Skeletal muscle satellite cell (primary cell): ENCODE data around the gene ZNF777.
"Not testable (repeated sequence)": the region's sequence is repeated elsewhere in the genome, so short reads cannot be mapped to it uniquely, and the experiment has no call there.

ENCODE experiments used
- H3K27me3 ChIP-seq: 2 replicates; pipeline ENCODE4 v1.7.0; 2013; ENCODE audit warnings: low read length; ENCODE audit not compliant: control insufficient read depth, insufficient read depth
- H3K36me3 ChIP-seq: 2 replicates; pipeline ENCODE4 v1.7.0; 2013; ENCODE audit warnings: mild to moderate bottlenecking, control low read depth, low read length; ENCODE audit not compliant: insufficient read depth
- H3K4me1 ChIP-seq: 2 replicates; pipeline ENCODE4 v1.7.0; 2013; ENCODE audit warnings: low read length; ENCODE audit not compliant: control insufficient read depth, insufficient read depth
- H3K4me2 ChIP-seq: 2 replicates; pipeline ENCODE4 v1.7.0; 2013; ENCODE audit warnings: mild to moderate bottlenecking, low read length
- H3K4me3 ChIP-seq: 2 replicates; pipeline ENCODE4 v1.7.0; 2013; ENCODE audit warnings: low read length
- H3K9ac ChIP-seq: 2 replicates; pipeline ENCODE4 v1.7.0; 2013; ENCODE audit warnings: mild to moderate bottlenecking, low read depth, low read length, moderate library complexity
- H3K9me3 ChIP-seq: replicated peaks from 2 replicates; pipeline ENCODE4 v1.7.0; 2013; ENCODE audit warnings: mild to moderate bottlenecking, control low read depth, low read length

The ZNF777 gene

DNA sequence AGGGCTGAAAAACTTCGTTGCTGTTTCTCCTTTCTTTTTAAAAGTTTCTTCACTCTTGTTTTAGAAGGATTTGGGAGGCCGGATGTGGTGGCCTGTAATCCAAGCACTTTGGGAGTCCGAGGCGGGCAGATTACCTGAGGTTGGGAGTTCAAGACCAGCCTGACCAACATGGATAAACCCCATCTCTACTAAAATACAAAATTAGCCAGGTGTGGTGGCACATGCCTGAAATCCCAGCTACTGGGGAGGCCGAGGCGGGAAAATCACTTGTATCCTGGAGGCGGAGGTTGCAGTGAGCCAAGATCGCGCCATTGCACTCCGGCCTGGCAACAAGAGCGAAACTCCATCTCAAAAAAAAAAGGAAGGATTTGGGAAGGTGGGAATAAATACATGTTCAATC, 14.8 kb downstream of the ZNF777 start:
- H3K9ac ChIP-seq, H3K27me3 ChIP-seq, H3K4me3 ChIP-seq, H3K4me2 ChIP-seq, H3K9me3 ChIP-seq, H3K4me1 ChIP-seq: not testable (repeated sequence)
- peaks cover 61% of the 10 kb centered on the region for H3K36me3 ChIP-seq

DNA sequence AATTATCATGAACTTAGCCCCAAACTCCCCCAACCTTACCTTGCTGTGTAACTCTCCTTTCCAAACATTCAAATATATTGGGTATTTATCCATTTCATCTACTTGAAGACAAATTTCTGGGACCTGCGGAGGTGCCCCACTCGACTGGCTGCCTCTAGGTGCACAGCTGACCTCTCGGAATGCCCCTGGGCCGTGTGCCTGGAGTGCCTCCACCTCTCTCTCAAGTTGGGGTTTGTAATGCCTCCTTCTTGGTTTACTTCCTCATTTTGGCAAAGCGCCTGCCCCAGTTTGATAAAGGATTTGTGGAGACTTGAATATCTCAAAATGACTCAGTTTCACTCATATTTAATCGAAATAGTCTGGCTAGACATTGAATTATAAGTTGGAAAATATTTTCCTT, 16.6 kb downstream of the ZNF777 start:
- Histone ChIP-seq H3K27me3 (no peaks in the 10 kb centered on the region), H3K9me3 (no peaks in the 10 kb centered on the region), H3K4me2 (no peak overlapping the region), H3K9ac (no peak overlapping the region), H3K4me3 (no peak overlapping the region), H3K4me1 (no peaks in the 10 kb centered on the region), H3K36me3 (peaks cover 45% of the 10 kb centered on the region)

DNA sequence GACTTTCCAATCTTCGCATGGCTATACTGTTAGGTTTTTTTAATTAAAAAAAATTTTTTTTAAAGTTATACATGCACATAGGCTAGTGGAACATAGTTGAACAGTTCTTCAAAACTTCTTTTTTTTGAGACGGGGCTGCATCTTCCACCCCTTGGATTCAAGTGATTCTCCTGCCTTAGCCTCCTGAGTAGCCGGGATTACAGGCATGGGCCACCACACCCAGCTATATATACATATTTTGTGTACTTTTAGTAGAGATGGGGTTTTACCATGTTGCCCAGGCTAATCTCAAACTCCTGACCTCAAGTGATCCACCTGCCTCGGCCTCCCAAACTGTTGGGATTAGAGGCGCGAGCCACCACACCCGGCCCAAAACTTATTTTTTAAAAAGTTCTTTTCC, 17.3 kb downstream of the ZNF777 start:
- Histone ChIP-seq H3K27me3 (no peaks in the 10 kb centered on the region), H3K9ac (no peak overlapping the region), H3K9me3 (no peaks in the 10 kb centered on the region), H3K4me1 (no peaks in the 10 kb centered on the region), H3K4me2 (no peak overlapping the region), H3K4me3 (no peak overlapping the region), H3K36me3 (peaks cover 37% of the 10 kb centered on the region)

DNA sequence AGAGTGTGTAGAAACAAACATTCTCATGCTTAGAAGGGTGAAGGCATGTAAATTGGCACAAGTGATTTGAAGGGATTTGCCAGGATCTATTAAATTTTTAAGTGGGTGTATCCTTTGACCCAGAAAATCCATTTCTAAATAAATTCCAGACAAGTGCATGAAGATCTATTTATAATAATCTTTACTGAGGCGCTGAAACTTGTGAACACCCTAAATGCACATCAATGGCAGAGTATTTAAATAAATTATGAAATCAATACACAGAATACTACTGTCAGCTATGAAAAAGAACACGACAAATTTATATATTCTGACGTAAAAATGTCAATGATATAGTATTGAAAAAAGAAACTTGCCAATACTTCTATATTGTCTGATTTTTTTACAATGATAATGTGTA, 17.9 kb downstream of the ZNF777 start:
- H3K4me1 ChIP-seq = no peaks in the 10 kb centered on the region
- H3K36me3 ChIP-seq = peaks cover 37% of the 10 kb centered on the region
- no peak overlapping the region for H3K9ac ChIP-seq

DNA sequence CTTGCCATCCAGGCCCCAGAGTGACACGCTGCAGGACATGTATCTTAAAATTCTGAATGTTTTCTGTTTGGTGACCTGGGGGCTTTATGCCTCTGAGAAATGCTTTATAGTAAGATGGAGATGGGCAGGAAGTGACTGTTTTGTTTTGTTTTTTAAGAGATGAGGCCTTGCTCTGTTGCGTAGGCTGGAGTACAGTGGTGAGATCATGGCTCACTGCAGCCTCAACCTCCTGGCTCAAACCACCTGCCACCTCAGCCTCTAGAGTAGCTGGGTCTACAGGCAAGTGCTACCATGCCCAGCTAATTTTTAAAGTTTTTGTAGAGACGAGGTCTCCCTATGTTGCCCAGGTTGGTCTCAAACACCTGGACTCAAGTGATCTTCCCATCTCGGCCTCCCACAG, 20.6 kb downstream of the ZNF777 start:
- H3K9me3 ChIP-seq = no peaks in the 10 kb centered on the region
- no peak overlapping the region for H3K4me2 ChIP-seq
- H3K36me3 ChIP-seq = peaks cover 31% of the 10 kb centered on the region
- no peak overlapping the region for H3K9ac ChIP-seq
- H3K4me3 ChIP-seq = no peak overlapping the region
- no peaks in the 10 kb centered on the region for H3K4me1 ChIP-seq
- no peaks in the 10 kb centered on the region for H3K27me3 ChIP-seq

More for the DNA sequence above, 17.9 kb downstream of the ZNF777 start:
- H3K27me3 ChIP-seq = no peaks in the 10 kb centered on the region
- H3K9me3 ChIP-seq = no peaks in the 10 kb centered on the region
- H3K4me3 ChIP-seq = no peak overlapping the region
- H3K4me2 ChIP-seq = no peak overlapping the region

DNA sequence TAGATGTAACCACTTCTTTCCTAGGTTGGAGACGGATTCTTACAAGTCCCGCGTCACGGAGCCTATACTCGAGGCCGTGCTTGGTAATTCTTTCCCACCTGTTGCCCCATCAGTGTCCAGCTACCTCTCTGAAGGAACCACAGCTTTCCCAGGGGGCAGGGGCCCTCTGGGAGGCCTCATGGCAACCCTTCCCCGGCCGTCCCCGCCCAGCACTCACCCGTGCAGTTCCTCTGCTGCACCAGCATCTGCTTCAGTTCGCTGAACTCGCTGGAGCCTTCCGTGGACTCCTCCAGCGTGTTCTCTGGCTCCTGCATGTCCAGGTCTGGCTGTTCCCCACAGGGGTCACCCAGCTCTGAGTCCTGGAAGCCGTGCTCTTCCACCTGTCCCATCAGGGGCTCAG, 24.5 kb downstream of the ZNF777 start:
- Histone ChIP-seq H3K27me3 (no peaks in the 10 kb centered on the region), H3K9ac (no peak overlapping the region), H3K4me3 (no peak overlapping the region), H3K9me3 (no peaks in the 10 kb centered on the region), H3K36me3 (peaks cover 45% of the 10 kb centered on the region), H3K4me1 (no peaks in the 10 kb centered on the region), H3K4me2 (no peak overlapping the region)

DNA sequence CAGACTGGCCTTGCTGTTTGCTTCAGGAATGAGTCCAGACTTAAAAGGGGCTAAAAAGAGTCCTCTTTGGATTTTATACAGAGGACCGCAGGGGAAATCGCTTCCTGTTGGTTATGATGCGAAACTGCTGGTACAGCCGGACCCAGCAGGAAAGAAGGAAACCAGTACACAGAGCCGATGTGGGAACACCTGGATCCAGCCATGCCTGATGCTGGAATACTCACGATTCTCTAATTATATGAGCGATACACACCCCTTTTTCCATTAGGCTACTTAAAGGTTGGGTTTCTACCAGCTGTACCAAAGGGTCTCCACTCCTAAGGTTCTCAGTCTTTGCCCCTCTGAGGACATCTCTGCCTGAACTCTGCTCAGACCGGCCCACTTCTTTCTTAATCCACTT, 27.7 kb downstream of the ZNF777 start:
- Histone ChIP-seq H3K4me2 (no peak overlapping the region), H3K4me1 (no peaks in the 10 kb centered on the region), H3K36me3 (peaks cover 54% of the 10 kb centered on the region), H3K4me3 (no peak overlapping the region), H3K9ac (no peak overlapping the region), H3K9me3 (no peaks in the 10 kb centered on the region), H3K27me3 (no peaks in the 10 kb centered on the region)

DNA sequence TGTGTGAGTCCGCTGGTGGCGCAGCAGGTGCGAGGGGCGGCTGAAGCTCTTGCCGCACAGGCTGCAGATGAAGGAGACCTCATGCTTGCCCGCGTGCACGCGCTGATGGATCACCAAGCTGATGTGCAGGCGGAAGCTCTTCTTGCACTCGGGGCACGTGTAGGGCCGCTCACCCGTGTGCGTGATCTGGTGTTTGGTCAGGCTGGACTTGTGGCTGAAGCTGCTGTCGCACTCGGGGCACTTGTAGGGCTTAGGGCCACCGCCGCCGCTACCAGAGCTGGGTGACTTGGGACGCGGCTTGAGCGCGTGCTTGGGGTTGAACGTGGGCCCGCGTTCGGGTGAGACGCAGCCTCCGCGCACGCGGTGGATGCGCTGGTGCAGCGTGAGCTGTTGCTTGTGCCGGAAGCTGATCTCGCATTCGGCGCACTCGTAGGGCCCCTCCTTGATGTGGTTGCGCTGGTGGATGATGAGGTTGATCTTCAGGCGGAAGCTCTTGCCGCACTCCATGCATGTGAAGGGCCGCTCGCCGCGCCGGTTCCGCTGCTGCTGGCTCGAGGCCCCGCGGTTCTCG, 28.7 kb downstream of the ZNF777 start:
- no peak overlapping the region for H3K4me2 ChIP-seq
- H3K4me1 ChIP-seq = no peaks in the 10 kb centered on the region
- no peaks in the 10 kb centered on the region for H3K27me3 ChIP-seq
- H3K9me3 ChIP-seq = no peaks in the 10 kb centered on the region
- no peak overlapping the region for H3K4me3 ChIP-seq
- H3K9ac ChIP-seq = no peak overlapping the region
- H3K36me3 ChIP-seq = peaks cover 54% of the 10 kb centered on the region

DNA sequence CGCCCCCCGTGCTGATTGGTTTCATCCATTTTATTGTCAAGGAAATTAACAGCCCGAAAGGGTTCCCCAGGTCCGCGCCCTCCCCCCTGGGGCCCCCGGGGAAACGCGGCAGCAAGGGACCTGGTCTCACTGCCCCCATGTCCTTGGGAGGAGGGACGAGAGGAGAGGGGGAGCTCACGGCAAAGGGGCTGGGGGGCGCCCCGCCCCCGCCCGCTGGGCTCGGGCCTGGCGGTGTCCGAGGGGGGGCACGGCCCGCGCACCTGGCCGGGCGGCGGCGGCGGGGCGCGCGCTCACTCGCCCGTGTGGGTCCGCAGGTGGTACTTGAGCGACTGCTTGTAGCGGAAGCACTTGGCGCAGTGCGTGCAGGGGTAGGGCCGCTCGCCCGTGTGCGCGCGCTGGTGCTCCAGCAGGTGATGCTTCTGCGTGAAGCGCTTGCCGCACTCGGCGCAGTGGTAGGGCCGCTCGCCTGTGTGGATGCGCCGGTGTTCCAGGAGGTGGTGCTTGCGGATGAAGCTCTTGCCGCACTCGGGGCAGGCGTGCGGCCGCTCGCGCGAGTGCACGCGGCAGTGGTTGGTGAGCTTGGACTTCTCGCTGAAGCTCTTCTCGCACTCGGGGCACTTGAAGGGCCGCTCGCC, 29.3 kb downstream of the ZNF777 start:
- H3K9ac ChIP-seq = no peak overlapping the region
- peaks cover 52% of the 10 kb centered on the region for H3K36me3 ChIP-seq
- H3K4me2 ChIP-seq = no peak overlapping the region
- no peaks in the 10 kb centered on the region for H3K9me3 ChIP-seq
- no peaks in the 10 kb centered on the region for H3K4me1 ChIP-seq
- H3K4me3 ChIP-seq = no peak overlapping the region
- no peaks in the 10 kb centered on the region for H3K27me3 ChIP-seq

DNA sequence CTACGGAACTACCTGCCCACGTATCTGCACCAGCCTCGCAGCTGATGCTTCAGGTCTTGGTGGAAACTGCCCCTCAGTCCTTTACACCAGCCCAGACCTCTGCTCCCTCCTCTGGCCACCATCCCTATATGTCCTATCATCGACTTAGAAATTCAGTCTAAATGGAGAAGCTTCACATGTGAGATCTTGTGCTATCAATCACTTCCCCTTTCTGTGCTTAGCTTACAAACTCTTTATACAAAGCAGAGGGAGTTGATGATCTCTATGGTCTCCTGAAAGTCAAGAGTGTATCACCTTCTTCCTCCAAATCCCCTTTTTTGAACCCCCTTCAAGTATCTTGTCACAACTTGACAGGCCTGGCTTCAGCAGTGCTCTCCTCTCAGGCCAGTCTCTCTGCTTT, 30.7 kb downstream of the ZNF777 start:
- no peak overlapping the region for H3K4me2 ChIP-seq
- H3K27me3 ChIP-seq = no peaks in the 10 kb centered on the region
- H3K36me3 ChIP-seq = peaks cover 40% of the 10 kb centered on the region
- no peaks in the 10 kb centered on the region for H3K9me3 ChIP-seq
- no peaks in the 10 kb centered on the region for H3K4me1 ChIP-seq
- no peak overlapping the region for H3K9ac ChIP-seq
- H3K4me3 ChIP-seq = no peak overlapping the region

DNA sequence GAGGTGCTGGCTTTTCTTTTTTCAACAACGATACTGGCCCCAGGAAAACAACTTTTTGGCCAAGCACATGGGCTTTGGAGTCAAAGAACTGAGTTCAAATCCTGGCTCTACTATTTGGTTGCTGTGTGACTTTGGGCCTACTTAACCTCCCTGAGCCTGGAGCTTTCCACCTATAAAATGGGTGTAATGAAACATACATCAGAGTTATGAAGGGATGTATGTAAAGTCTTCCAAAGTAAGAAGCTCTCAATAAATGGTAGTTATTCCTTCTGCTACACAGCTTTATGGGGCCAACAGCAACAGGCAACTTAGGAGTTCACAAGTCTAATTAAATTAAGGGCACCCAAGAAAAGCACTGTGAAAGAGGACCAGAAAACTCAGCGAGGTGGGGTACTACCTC, 33.0 kb downstream of the ZNF777 start:
- H3K36me3 ChIP-seq = peaks cover 25% of the 10 kb centered on the region
- H3K4me1 ChIP-seq = peaks cover under 1% of the 10 kb centered on the region
- no peaks in the 10 kb centered on the region for H3K9me3 ChIP-seq
- no peak overlapping the region for H3K4me3 ChIP-seq
- H3K4me2 ChIP-seq = no peak overlapping the region
- H3K9ac ChIP-seq = no peak overlapping the region
- peaks cover 4% of the 10 kb centered on the region for H3K27me3 ChIP-seq

DNA sequence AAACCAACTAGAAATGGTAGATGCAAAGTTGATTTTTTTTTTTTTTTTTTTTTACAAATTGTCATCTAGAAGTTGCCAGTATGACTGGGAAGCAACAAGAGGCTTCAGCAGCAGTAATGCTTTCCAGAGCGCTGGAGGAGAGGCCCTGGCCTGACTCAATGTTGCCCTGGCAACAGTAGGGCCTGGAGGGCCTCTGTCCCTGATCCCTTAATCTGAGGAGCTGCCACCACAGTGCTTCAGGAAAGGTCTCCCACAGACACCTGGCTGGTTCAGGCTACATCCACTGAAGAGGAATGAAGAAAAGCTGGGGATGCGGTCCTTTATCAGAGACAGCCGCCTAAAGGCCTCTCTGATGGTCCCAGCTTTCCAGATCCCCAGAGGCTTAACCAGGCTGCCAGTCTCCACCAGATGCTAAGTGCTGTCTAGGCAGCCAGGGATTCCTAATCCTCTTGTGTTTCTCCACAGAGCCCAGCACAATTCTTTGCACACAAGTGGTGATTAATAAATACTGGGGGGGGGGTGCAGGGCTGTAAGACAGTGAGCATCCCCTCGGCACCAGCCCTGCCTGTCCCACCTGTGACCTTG, 33.7 kb downstream of the ZNF777 start:
- Histone ChIP-seq H3K9me3 (no peaks in the 10 kb centered on the region), H3K27me3 (peaks cover 4% of the 10 kb centered on the region), H3K4me1 (peaks cover 4% of the 10 kb centered on the region), H3K36me3 (peaks cover 19% of the 10 kb centered on the region), H3K4me2 (no peak overlapping the region), H3K9ac (no peak overlapping the region), H3K4me3 (no peak overlapping the region)
